Measurements from ENCODE around the gene STXBP5.

DNA sequence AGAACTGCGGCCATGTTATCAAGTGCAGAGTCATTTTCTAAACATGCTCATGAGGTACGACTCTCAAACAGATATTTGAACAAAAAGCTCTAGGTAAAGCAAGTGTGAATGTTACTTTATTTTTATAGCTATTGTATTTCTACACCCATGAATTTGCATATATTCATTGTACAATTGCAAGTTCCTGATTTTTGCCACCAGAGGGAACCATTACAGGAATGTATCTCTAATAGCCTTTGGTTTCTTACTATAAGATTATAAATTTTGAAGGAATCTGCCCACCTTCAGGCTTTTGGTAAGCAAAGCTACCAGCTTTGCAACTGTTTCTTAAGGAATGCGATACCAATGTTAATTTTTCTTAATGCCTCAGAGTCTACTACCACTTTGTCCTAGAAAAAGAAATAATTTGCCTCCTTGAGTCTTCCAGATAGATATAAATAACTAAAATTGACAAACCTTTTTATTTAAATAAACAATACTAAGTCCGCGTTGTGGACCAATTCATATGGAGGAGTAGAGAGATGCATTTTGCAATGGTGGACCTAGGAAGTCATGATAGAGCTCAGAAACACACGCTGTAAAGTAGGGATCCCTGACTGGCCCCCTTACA lies 178.8 kb downstream of the STXBP5 start:
- TF ChIP-seq POLR2A (IDR thresholded peaks at IDR 0.05; ENCODE audit: low read length) = no peak
- TF ChIP-seq CTCF (IDR thresholded peaks at IDR 0.05) = peak; percentile 34; the same call in 2 of the 3 replicates
- TF ChIP-seq JUN (IDR thresholded peaks at IDR 0.05) = no peak
- TF ChIP-seq CHD2 (IDR thresholded peaks at IDR 0.05; ENCODE audit: low read length, partially characterized antibody) = no peak
- TF ChIP-seq RFX5 (IDR thresholded peaks at IDR 0.05) = no peak
- no peak for TF ChIP-seq CEBPB (IDR thresholded peaks at IDR 0.05)
- TF ChIP-seq RAD21 (conservative IDR thresholded peaks at IDR 0.05 in 1 of 2, IDR thresholded peaks at IDR 0.05 in 1 of 2) = no peak
- TF ChIP-seq SMC3 (IDR thresholded peaks at IDR 0.05) = no peak
- no peak for TF ChIP-seq NFE2L2 (conservative IDR thresholded peaks at IDR 0.05; ENCODE audit: low read length)
- no peak for TF ChIP-seq PHF8 (IDR thresholded peaks at IDR 0.05; ENCODE audit: borderline replicate concordance, low read depth)

Measured in A549 (cell line).